Neutrophil (primary cell): Measurements from ENCODE around the gene RNF20.

Experiments used
- H3K27ac ChIP-seq: fragments of 200-600 bp; sonication (generic); 2 replicates; pipeline ENCODE4 v1.5.1; 2016; ENCODE audit warnings: mild to moderate bottlenecking, moderate library complexity
- H3K27me3 ChIP-seq: fragments of 200-600 bp; sonication (generic); 2 replicates; pipeline ENCODE4 v1.6.0; 2016; ENCODE audit warnings: mild to moderate bottlenecking
- H3K36me3 ChIP-seq: fragments of 200-600 bp; sonication (generic); 2 replicates; pipeline ENCODE4 v1.5.1; 2017
- H3K4me1 ChIP-seq, 2 experiments: fragments of 200-600 bp in 1 of 2; sonication (generic) in 1 of 2; 1 replicate in 1 of 2; 2 replicates in 1 of 2; pipeline versions ENCODE4 v1.5.1 to v1.6.1; 2013 to 2016; ENCODE audit warnings: low read depth in 1 of 2, low read length in 1 of 2, mild to moderate bottlenecking in 1 of 2, moderate library complexity in 1 of 2; ENCODE audit not compliant: control insufficient read depth in 1 of 2, insufficient read depth in 1 of 2
- H3K4me3 ChIP-seq, 2 experiments: fragments of 200-600 bp in 1 of 2; sonication (generic) in 1 of 2; 1 replicate in 1 of 2; 2 replicates in 1 of 2; pipeline ENCODE4 v1.5.1; 2013 to 2016; ENCODE audit warnings: low read depth in 1 of 2, low read length in 1 of 2, mild to moderate bottlenecking in 1 of 2, moderate library complexity in 1 of 2
- H3K9me3 ChIP-seq: fragments of 200-600 bp; sonication (generic); 2 replicates; pipeline ENCODE4 v1.5.1; 2016
- CTCF ChIP-seq: fragments of 200-600 bp; sonication (generic); IDR thresholded peaks from 2 replicates; pipeline ENCODE4 v1.5.1; 2016; ENCODE audit warnings: antibody characterized with exemption

Gene RNF20

GRCh38 chr9:101487443-101487840 is 46.2 kb upstream of the RNF20 start:
- H3K27ac ChIP-seq = no peak overlapping the region
- no peaks in the 10 kb centered on the region for H3K9me3 ChIP-seq
- TF ChIP-seq CTCF = no peak
- no peaks in the 10 kb centered on the region for H3K36me3 ChIP-seq
- H3K4me3 ChIP-seq = no peak overlapping the region
- H3K4me1 ChIP-seq = peaks cover 0 to 9% of the 10 kb centered on the region in 2 experiments
- peaks cover 83% of the 10 kb centered on the region for H3K27me3 ChIP-seq

GRCh38 chr9:101495810-101496209 is 37.8 kb upstream of the RNF20 start:
- H3K27ac ChIP-seq = no peak overlapping the region
- no peaks in the 10 kb centered on the region for H3K4me1 ChIP-seq
- H3K4me3 ChIP-seq = no peak overlapping the region
- H3K36me3 ChIP-seq = no peaks in the 10 kb centered on the region
- H3K9me3 ChIP-seq = no peaks in the 10 kb centered on the region
- no peak for TF ChIP-seq CTCF
- peaks cover 9% of the 10 kb centered on the region for H3K27me3 ChIP-seq

GRCh38 chr9:101498323-101498722 is 35.3 kb upstream of the RNF20 start:
- no peak for TF ChIP-seq CTCF
- Histone ChIP-seq H3K9me3 (no peaks in the 10 kb centered on the region), H3K36me3 (no peaks in the 10 kb centered on the region), H3K4me3 (no peak overlapping the region), H3K27ac (no peak overlapping the region), H3K4me1 (no peaks in the 10 kb centered on the region), H3K27me3 (peaks cover 12% of the 10 kb centered on the region)

GRCh38 chr9:101504188-101504587 is 29.5 kb upstream of the RNF20 start:
- Histone ChIP-seq H3K9me3 (no peaks in the 10 kb centered on the region), H3K27me3 (peaks cover 5% of the 10 kb centered on the region), H3K4me1 (no peaks in the 10 kb centered on the region), H3K36me3 (no peaks in the 10 kb centered on the region), H3K27ac (no peak overlapping the region), H3K4me3 (no peak overlapping the region)
- no peak for TF ChIP-seq CTCF

GRCh38 chr9:101508211-101508610 is 25.4 kb upstream of the RNF20 start:
- no peaks in the 10 kb centered on the region for H3K9me3 ChIP-seq
- H3K36me3 ChIP-seq = no peaks in the 10 kb centered on the region
- TF ChIP-seq CTCF = no peak
- H3K4me3 ChIP-seq = no peak overlapping the region
- no peaks in the 10 kb centered on the region for H3K4me1 ChIP-seq
- peaks cover 6% of the 10 kb centered on the region for H3K27me3 ChIP-seq
- no peak overlapping the region for H3K27ac ChIP-seq

GRCh38 chr9:101509572-101509971 is 24.1 kb upstream of the RNF20 start:
- Histone ChIP-seq H3K4me3 (no peak overlapping the region), H3K9me3 (no peaks in the 10 kb centered on the region), H3K27me3 (peaks cover 19% of the 10 kb centered on the region), H3K27ac (no peak overlapping the region), H3K36me3 (no peaks in the 10 kb centered on the region), H3K4me1 (no peaks in the 10 kb centered on the region)
- no peak for TF ChIP-seq CTCF
